GM23338 (cell line): Measurements from ENCODE around the gene CCDC93. TPM values are rescaled to one million over a fixed set of nuclear protein-coding genes. Genes with fewer than 3 reads are reported as not detected.

ENCODE experiments used
- ATAC-seq: fragments of 200-7000 bp; cut with Tn5 transposase; 3 replicates; pipeline ENCODE4 v1.9.1; 2020
- DNase-seq: peaks from one replicate; pipeline ENCODE4 v3.0.0-alpha.2; 2015; ENCODE audit warnings: low spot score
- H2AFZ ChIP-seq: fragments of 200-600 bp; sonication (generic); 2 replicates; pipeline ENCODE4 v1.8.0; 2016; ENCODE audit warnings: antibody characterized with exemption, mild to moderate bottlenecking, moderate library complexity
- H3F3A ChIP-seq: fragments of 200-600 bp; sonication (generic); replicated peaks from 2 replicates; pipeline ENCODE4 v1.8.0; 2017; ENCODE audit warnings: antibody characterized with exemption, mixed run types, low read depth
- H3K27ac ChIP-seq: fragments of 200-600 bp; sonication (generic); 2 replicates; pipeline ENCODE4 v1.6.1; 2016; ENCODE audit warnings: low read depth
- H3K27me3 ChIP-seq: fragments of 200-600 bp; sonication (generic); 2 replicates; pipeline ENCODE4 v1.8.0; 2016; ENCODE audit warnings: mild to moderate bottlenecking, mixed run types, moderate library complexity; ENCODE audit not compliant: insufficient read depth
- H3K36me3 ChIP-seq: fragments of 200-600 bp; sonication (generic); 2 replicates; pipeline ENCODE4 v1.8.0; 2016; ENCODE audit warnings: mild to moderate bottlenecking; ENCODE audit not compliant: insufficient read depth
- H3K4me1 ChIP-seq: fragments of 200-600 bp; sonication (generic); 2 replicates; pipeline ENCODE4 v1.8.0; 2016; ENCODE audit warnings: mild to moderate bottlenecking, moderate library complexity; ENCODE audit not compliant: insufficient read depth
- H3K4me2 ChIP-seq: fragments of 200-600 bp; sonication (generic); 2 replicates; pipeline ENCODE4 v1.7.1; 2017; ENCODE audit warnings: mixed run types
- H3K4me3 ChIP-seq: fragments of 200-600 bp; sonication (generic); 2 replicates; pipeline ENCODE4 v1.6.1; 2016; ENCODE audit warnings: mixed run types
- H3K79me2 ChIP-seq: fragments of 200-600 bp; sonication (generic); replicated peaks from 2 replicates; pipeline ENCODE4 v1.8.0; 2017; ENCODE audit warnings: mild to moderate bottlenecking; ENCODE audit not compliant: insufficient read depth
- H3K9me2 ChIP-seq: fragments of 200-600 bp; sonication (generic); 2 replicates; pipeline ENCODE4 v1.8.0; 2017; ENCODE audit not compliant: insufficient read depth
- H4K20me1 ChIP-seq: fragments of 200-600 bp; sonication (generic); replicated peaks from 2 replicates; pipeline ENCODE4 v1.8.0; 2017; ENCODE audit warnings: mild to moderate bottlenecking; ENCODE audit not compliant: insufficient read depth
- H3K27ac Mint-ChIP-seq: 2 replicates; pipeline ENCODE4 v1.8.0; 2020; ENCODE audit warnings: inconsistent platforms, mild to moderate bottlenecking, moderate library complexity, mixed read lengths
- H3K27me3 Mint-ChIP-seq: 3 replicates; pipeline ENCODE4 v1.8.0; 2022; ENCODE audit warnings: low read depth, mild to moderate bottlenecking, moderate library complexity, mixed read lengths, inconsistent platforms; ENCODE audit not compliant: insufficient read depth, poor library complexity
- H3K36me3 Mint-ChIP-seq: 3 replicates; pipeline ENCODE4 v1.8.0; 2021; ENCODE audit warnings: low read depth, mild to moderate bottlenecking, inconsistent platforms, moderate library complexity, mixed read lengths
- H3K4me1 Mint-ChIP-seq: 3 replicates; pipeline ENCODE4 v1.8.0; 2020; ENCODE audit warnings: mild to moderate bottlenecking, inconsistent platforms, mixed read lengths
- H3K4me3 Mint-ChIP-seq: 3 replicates; pipeline ENCODE4 v1.8.0; 2021; ENCODE audit warnings: moderate library complexity, mild to moderate bottlenecking, inconsistent platforms, mixed read lengths
- H3K9me3 Mint-ChIP-seq: 3 replicates; pipeline ENCODE4 v1.8.0; 2020; ENCODE audit warnings: moderate library complexity, mild to moderate bottlenecking, inconsistent platforms, mixed read lengths
- CREB1 ChIP-seq: fragments of 250-450 bp; sonication (Bioruptor Pico); IDR thresholded peaks from 2 replicates; pipeline ENCODE4 v1.5.0; 2020; ENCODE audit warnings: low read depth, mild to moderate bottlenecking, moderate library complexity
- EZH2 ChIP-seq: fragments of 200-600 bp; sonication (generic); IDR thresholded peaks from one replicate; pipeline ENCODE4 v1.8.0; 2017; ENCODE audit warnings: antibody characterized with exemption, mild to moderate bottlenecking, low read depth; ENCODE audit not compliant: unreplicated experiment
- EZH2phosphoT487 ChIP-seq: fragments of 200-600 bp; sonication (generic); IDR thresholded peaks from one replicate; pipeline ENCODE4 v1.8.1; 2018; ENCODE audit warnings: antibody characterized with exemption; ENCODE audit not compliant: unreplicated experiment
- JUNB ChIP-seq: IDR thresholded peaks from one replicate; pipeline ENCODE4 v1.6.1; 2016; ENCODE audit warnings: antibody characterized with exemption; ENCODE audit not compliant: unreplicated experiment
- NANOG ChIP-seq: IDR thresholded peaks from 2 replicates; pipeline ENCODE4 v1.6.1; 2016; ENCODE audit warnings: antibody characterized with exemption, borderline replicate concordance
- POLR2AphosphoS5 ChIP-seq: IDR thresholded peaks from 2 replicates; pipeline ENCODE4 v1.6.1; 2016; ENCODE audit warnings: antibody characterized with exemption, low read depth
- STAT1 ChIP-seq: IDR thresholded peaks from one replicate; pipeline ENCODE4 v1.6.1; 2016; ENCODE audit warnings: antibody characterized with exemption; ENCODE audit not compliant: unreplicated experiment
- ZNF114 ChIP-seq: fragments of 250-450 bp; sonication (Bioruptor Pico); IDR thresholded peaks from 2 replicates; pipeline ENCODE4 v1.5.0; 2020; ENCODE audit warnings: mild to moderate bottlenecking, moderate library complexity
- ZNF331 ChIP-seq: fragments of 250-450 bp; sonication (Bioruptor Pico); IDR thresholded peaks from 2 replicates; pipeline ENCODE4 v1.5.0; 2020; ENCODE audit warnings: low read depth, mild to moderate bottlenecking, moderate library complexity
- polyA plus RNA-seq: library from polyadenylated mRNA; unstranded; fragments of >200 nt; fragmentation: Nextera tagmentation; extraction: Ambion mirVana; gene quantifications from 2 replicates; pipeline ENCODE4 v1.2.1, GENCODE V29; 2016
- total RNA-seq: library from RNA; depleted of rRNA; stranded (reverse); fragments of >200 nt; shearing (Covaris generic); gene quantifications from 2 replicates; pipeline ENCODE4 v1.2.3, GENCODE V29; 2014
- TF ChIP-seq, protein P1 (sequence below): IDR thresholded peaks from one replicate; pipeline ENCODE4 v1.6.1; 2018; ENCODE audit warnings: antibody characterized with exemption; ENCODE audit not compliant: unreplicated experiment
- TF ChIP-seq, protein P2 (sequence below), 2 experiments: fragments of 200-600 bp in 1 of 2; sonication (generic) in 1 of 2; conservative IDR thresholded peaks; 2 replicates each; pipeline versions ENCODE4 v1.5.1 to v1.6.1; 2016 to 2017; ENCODE audit warnings: antibody characterized with exemption in 2 of 2, low read depth in 2 of 2, mild to moderate bottlenecking in 2 of 2, moderate library complexity in 1 of 2
- TF ChIP-seq, protein P3 (sequence below): IDR thresholded peaks from 2 replicates; pipeline ENCODE4 v1.6.1; 2016; ENCODE audit warnings: antibody characterized with exemption

The CCDC93 gene
- total and polyA plus RNA-seq, 2 experiments from 2014 or later = 13.1 to 16.8 TPM

DNA sequence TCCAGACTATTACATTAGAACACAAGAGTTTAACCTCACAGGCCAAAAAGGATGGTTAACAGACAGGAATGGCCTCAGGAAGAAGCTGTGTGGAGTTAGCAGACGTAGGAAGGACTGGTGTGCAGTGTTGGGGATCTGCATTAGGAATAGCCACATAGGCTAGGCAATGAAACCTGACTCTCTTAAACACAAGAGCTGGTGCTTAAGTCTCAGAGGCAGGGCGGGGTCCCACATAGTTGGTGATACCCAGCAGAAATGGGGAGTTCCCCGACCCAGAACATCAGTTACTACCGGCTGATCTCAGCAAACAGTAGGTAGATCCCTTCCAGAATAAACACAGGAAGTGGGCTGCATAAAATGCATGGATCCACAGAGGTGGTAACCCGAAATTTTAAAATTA is 64.1 kb downstream of the CCDC93 start (continued):
- TF ChIP-seq EZH2 (no peak), JUNB (no peak), EZH2phosphoT487 (no peak), CREB1 (CRISPR knock-in tag) (no peak), POLR2AphosphoS5 (no peak), ZNF331 (CRISPR knock-in tag) (no peak), ZNF114 (no peak)
- TF ChIP-seq, protein P1, sequence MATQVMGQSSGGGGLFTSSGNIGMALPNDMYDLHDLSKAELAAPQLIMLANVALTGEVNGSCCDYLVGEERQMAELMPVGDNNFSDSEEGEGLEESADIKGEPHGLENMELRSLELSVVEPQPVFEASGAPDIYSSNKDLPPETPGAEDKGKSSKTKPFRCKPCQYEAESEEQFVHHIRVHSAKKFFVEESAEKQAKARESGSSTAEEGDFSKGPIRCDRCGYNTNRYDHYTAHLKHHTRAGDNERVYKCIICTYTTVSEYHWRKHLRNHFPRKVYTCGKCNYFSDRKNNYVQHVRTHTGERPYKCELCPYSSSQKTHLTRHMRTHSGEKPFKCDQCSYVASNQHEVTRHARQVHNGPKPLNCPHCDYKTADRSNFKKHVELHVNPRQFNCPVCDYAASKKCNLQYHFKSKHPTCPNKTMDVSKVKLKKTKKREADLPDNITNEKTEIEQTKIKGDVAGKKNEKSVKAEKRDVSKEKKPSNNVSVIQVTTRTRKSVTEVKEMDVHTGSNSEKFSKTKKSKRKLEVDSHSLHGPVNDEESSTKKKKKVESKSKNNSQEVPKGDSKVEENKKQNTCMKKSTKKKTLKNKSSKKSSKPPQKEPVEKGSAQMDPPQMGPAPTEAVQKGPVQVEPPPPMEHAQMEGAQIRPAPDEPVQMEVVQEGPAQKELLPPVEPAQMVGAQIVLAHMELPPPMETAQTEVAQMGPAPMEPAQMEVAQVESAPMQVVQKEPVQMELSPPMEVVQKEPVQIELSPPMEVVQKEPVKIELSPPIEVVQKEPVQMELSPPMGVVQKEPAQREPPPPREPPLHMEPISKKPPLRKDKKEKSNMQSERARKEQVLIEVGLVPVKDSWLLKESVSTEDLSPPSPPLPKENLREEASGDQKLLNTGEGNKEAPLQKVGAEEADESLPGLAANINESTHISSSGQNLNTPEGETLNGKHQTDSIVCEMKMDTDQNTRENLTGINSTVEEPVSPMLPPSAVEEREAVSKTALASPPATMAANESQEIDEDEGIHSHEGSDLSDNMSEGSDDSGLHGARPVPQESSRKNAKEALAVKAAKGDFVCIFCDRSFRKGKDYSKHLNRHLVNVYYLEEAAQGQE = no peak
- TF ChIP-seq, protein P2, sequence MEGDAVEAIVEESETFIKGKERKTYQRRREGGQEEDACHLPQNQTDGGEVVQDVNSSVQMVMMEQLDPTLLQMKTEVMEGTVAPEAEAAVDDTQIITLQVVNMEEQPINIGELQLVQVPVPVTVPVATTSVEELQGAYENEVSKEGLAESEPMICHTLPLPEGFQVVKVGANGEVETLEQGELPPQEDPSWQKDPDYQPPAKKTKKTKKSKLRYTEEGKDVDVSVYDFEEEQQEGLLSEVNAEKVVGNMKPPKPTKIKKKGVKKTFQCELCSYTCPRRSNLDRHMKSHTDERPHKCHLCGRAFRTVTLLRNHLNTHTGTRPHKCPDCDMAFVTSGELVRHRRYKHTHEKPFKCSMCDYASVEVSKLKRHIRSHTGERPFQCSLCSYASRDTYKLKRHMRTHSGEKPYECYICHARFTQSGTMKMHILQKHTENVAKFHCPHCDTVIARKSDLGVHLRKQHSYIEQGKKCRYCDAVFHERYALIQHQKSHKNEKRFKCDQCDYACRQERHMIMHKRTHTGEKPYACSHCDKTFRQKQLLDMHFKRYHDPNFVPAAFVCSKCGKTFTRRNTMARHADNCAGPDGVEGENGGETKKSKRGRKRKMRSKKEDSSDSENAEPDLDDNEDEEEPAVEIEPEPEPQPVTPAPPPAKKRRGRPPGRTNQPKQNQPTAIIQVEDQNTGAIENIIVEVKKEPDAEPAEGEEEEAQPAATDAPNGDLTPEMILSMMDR (conservative IDR thresholded peaks at IDR 0.05; ENCODE audit: low read depth in 2 of 2) = no peak
- TF ChIP-seq, protein P3, sequence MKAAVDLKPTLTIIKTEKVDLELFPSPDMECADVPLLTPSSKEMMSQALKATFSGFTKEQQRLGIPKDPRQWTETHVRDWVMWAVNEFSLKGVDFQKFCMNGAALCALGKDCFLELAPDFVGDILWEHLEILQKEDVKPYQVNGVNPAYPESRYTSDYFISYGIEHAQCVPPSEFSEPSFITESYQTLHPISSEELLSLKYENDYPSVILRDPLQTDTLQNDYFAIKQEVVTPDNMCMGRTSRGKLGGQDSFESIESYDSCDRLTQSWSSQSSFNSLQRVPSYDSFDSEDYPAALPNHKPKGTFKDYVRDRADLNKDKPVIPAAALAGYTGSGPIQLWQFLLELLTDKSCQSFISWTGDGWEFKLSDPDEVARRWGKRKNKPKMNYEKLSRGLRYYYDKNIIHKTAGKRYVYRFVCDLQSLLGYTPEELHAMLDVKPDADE = no peak

DNA sequence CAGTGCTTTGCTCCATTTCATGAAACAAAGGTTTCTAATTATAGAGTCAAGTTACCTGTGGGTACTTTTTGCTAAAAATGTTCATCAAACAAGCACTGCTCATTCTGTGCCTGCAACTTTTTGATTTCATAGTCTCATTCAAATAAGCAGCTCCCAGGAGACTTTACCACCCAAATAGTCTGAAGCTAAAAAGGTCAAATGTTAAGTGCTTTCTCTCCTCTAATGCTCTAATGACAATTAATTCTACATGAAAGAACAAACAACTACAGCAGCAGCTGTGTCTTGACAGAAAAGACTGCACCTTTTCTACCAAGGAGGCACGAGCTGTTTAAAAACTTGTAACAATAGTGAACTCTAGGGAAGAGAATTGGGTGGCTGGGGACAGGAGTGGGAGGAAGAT is 65.3 kb downstream of the CCDC93 start:
- no peak for ATAC-seq
- peaks cover 30% of the 10 kb centered on the region; the same call in 2 of the 3 replicates for H3K36me3 Mint-ChIP-seq
- DNase-seq = no peak
- TF ChIP-seq EZH2 (no peak), POLR2AphosphoS5 (no peak), NANOG (no peak), STAT1 (no peak), JUNB (no peak), ZNF331 (CRISPR knock-in tag) (no peak), EZH2phosphoT487 (no peak), CREB1 (CRISPR knock-in tag) (no peak), ZNF114 (no peak)
- TF ChIP-seq, protein P3 = no peak
- TF ChIP-seq, protein P1 = no peak
- TF ChIP-seq, protein P2 (conservative IDR thresholded peaks at IDR 0.05; ENCODE audit: low read depth in 2 of 2) = no peak

More for the DNA sequence above, 65.3 kb downstream of the CCDC93 start:
- H3K9me3 Mint-ChIP-seq = no peaks in the 10 kb centered on the region
- H3K27me3 ChIP-seq = no peaks in the 10 kb centered on the region
- H3K27me3 Mint-ChIP-seq = no peaks in the 10 kb centered on the region
- no peak overlapping the region for H3K27ac ChIP-seq
- no peaks in the 10 kb centered on the region for H3K79me2 ChIP-seq
- no peak overlapping the region for H3K4me2 ChIP-seq
- peaks cover 15% of the 10 kb centered on the region for H3K36me3 ChIP-seq
- H3K4me1 ChIP-seq = no peaks in the 10 kb centered on the region
- H3K27ac Mint-ChIP-seq = no peak overlapping the region
- H2AFZ ChIP-seq = no peak overlapping the region
- H4K20me1 ChIP-seq = no peaks in the 10 kb centered on the region; the same call in none of the 2 replicates
- H3K9me2 ChIP-seq = no peaks in the 10 kb centered on the region
- no peaks in the 10 kb centered on the region for H3F3A ChIP-seq
- H3K4me3 ChIP-seq = no peak overlapping the region
- H3K4me3 Mint-ChIP-seq = no peak overlapping the region
- no peaks in the 10 kb centered on the region for H3K4me1 Mint-ChIP-seq
